Naive thymus-derived CD4-positive, alpha-beta T cell (primary cell): Measurements from ENCODE around the gene SLC25A15. TPM values are rescaled to one million over a fixed set of nuclear protein-coding genes. Genes with fewer than 3 reads are reported as not detected.
A peak's percentile ranks its signal among the peaks of the same experiment; 100 is the strongest.

Source experiments
- ATAC-seq: fragments of 150-1000 bp; cut with Tn5 transposase; 2 replicates; pipeline ENCODE4 v1.10.0; 2021; ENCODE audit warnings: mild to moderate bottlenecking, moderate library complexity
- CTCF ChIA-PET: fragments of 350-600 bp; sonication (Branson Sonifier 250); formaldehyde crosslinking; loops from one replicate; lab custom pipeline; 2021; ENCODE audit warnings: antibody characterized with exemption; lab: Charles Lee
- POLR2A ChIA-PET: fragments of 350-600 bp; sonication (Branson Sonifier 250); formaldehyde crosslinking; loops from one replicate; lab custom pipeline; 2021; ENCODE audit warnings: antibody characterized with exemption, inconsistent platforms; lab: Charles Lee
- DNase-seq, 9 donors: peaks; one replicate each; pipeline versions ENCODE4 v3.0.0 to v3.0.0-alpha.2; 2020 to 2022; ENCODE audit warnings: mixed read lengths in 1 of 9
- H3K27ac ChIP-seq: one replicate; pipeline ENCODE4 v1.7.0; 2013; ENCODE audit warnings: mild to moderate bottlenecking, low read depth, low read length, moderate library complexity
- H3K27me3 ChIP-seq, 2 donors: one replicate each; pipeline ENCODE4 v1.7.0; 2013; ENCODE audit warnings: low read length in 2 of 2, mild to moderate bottlenecking in 2 of 2, moderate library complexity in 2 of 2; ENCODE audit not compliant: control insufficient read depth in 2 of 2, insufficient read depth in 2 of 2
- H3K36me3 ChIP-seq, 3 experiments: 1 replicate in 2 of 3; 2 replicates in 1 of 3; pipeline ENCODE4 v1.7.0; 2013; ENCODE audit warnings: low read length in 3 of 3, mild to moderate bottlenecking in 3 of 3, moderate library complexity in 1 of 3; ENCODE audit not compliant: insufficient read depth in 3 of 3, control insufficient read depth in 2 of 3
- H3K4me1 ChIP-seq, 2 donors: one replicate each; pipeline ENCODE4 v1.7.0; 2013; ENCODE audit warnings: low read length in 2 of 2, mild to moderate bottlenecking in 2 of 2, moderate library complexity in 1 of 2; ENCODE audit not compliant: control insufficient read depth in 2 of 2, insufficient read depth in 2 of 2
- H3K4me3 ChIP-seq: 2 replicates; pipeline ENCODE4 v1.7.0; 2013; ENCODE audit warnings: mild to moderate bottlenecking, low read length
- H3K9me3 ChIP-seq, 3 experiments: 1 replicate in 2 of 3; 2 replicates in 1 of 3; pipeline ENCODE4 v1.7.0; 2013; ENCODE audit warnings: low read length in 3 of 3; ENCODE audit not compliant: control insufficient read depth in 2 of 3
- H3K27ac Mint-ChIP-seq, 9 donors: one replicate each; pipeline ENCODE4 v1.8.0; 2020 to 2022; ENCODE audit warnings: mixed read lengths in 9 of 9, mild to moderate bottlenecking in 8 of 9, moderate library complexity in 5 of 9, inconsistent platforms in 2 of 9
- H3K27me3 Mint-ChIP-seq, 5 donors: one replicate each; pipeline ENCODE4 v1.8.0; 2021 to 2022; ENCODE audit warnings: mixed read lengths in 5 of 5, mild to moderate bottlenecking in 1 of 5
- H3K36me3 Mint-ChIP-seq, 5 donors: one replicate each; pipeline ENCODE4 v1.8.0; 2020 to 2022; ENCODE audit warnings: mixed read lengths in 5 of 5, mild to moderate bottlenecking in 3 of 5, inconsistent platforms in 1 of 5
- H3K4me1 Mint-ChIP-seq, 7 donors: one replicate each; pipeline ENCODE4 v1.8.0; 2020 to 2022; ENCODE audit warnings: mixed read lengths in 7 of 7, mild to moderate bottlenecking in 3 of 7, inconsistent platforms in 1 of 7
- H3K4me3 Mint-ChIP-seq, 10 donors: one replicate each; pipeline ENCODE4 v1.8.0; 2020 to 2022; ENCODE audit warnings: mild to moderate bottlenecking in 10 of 10, mixed read lengths in 10 of 10, moderate library complexity in 6 of 10, inconsistent platforms in 2 of 10
- H3K9me3 Mint-ChIP-seq, 11 donors: one replicate each; pipeline ENCODE4 v1.8.0; 2020 to 2022; ENCODE audit warnings: mixed read lengths in 11 of 11, mild to moderate bottlenecking in 4 of 11, inconsistent platforms in 1 of 11, moderate library complexity in 1 of 11
- intact Hi-C, 2 donors: fragments of 100-400 bp; cut with micrococcal nuclease; formaldehyde crosslinking; loops; one replicate each; pipeline ENCODE4 v1.15.1; 2023
- polyA plus RNA-seq, 2 donors: library from polyadenylated mRNA; unstranded; fragments of 300-500 nt; fragmentation: Illumina TruSeq; gene quantifications; one replicate each; pipeline ENCODE4 v1.2.3, GENCODE V29; 2021
- total RNA-seq, 6 experiments: library from RNA in 5 of 6; stranded (reverse) in 5 of 6; gene quantifications; 1 replicate in 5 of 6; 2 replicates in 1 of 6; pipeline ENCODE4 v1.2.3 and lab custom pipeline; 2021 to 2026

SLC25A15 gene
- total and polyA plus RNA-seq, 7 experiments from 2014 or later, result 4.3 to 11.8 (median 9.4) TPM

- ATAC-seq, result peak; percentile 79
- Mint-ChIP-seq H3K4me3 (peak overlapping the region in 3 of 10 donors; percentile 0 to 23 (median 4)), H3K27me3 (no peaks in the 10 kb centered on the region), H3K9me3 (no peaks in the 10 kb centered on the region), H3K27ac (peak overlapping the region in 5 of 9 donors; percentile 23 to 68 (median 49)), H3K4me1 (peaks cover 20 to 56% (median 51%) of the 10 kb centered on the region in 7 donors), H3K36me3 (peaks cover 0 to 12% (median 0%) of the 10 kb centered on the region in 5 donors)
- Histone ChIP-seq H3K27ac (no peak overlapping the region), H3K9me3 (no peaks in the 10 kb centered on the region), H3K4me1 (peaks cover 4% of the 10 kb centered on the region in 2 donors), H3K27me3 (no peaks in the 10 kb centered on the region), H3K36me3 (peaks cover 0 to 13% (median 3%) of the 10 kb centered on the region in 3 experiments), H3K4me3 (no peak overlapping the region)
- ChIA-PET CTCF (no interaction called here), POLR2A (interaction anchor here (0.5 kb wide), 1 partner anchor 317 kb away, joined by 3 read pairs; no protein-coding TSS in a partner anchor)
- peak in 2 of 9 donors; percentile 21 to 42 for DNase-seq
- intact Hi-C loops, result no loop called here
Observed at GRCh38 chr13:40764587-40765403, 24.6 kb upstream of the SLC25A15 start.

GRCh38 chr13:40765602-40766001, 23.8 kb upstream of the SLC25A15 start:
- peaks cover 0 to 11% (median 0%) of the 10 kb centered on the region in 5 donors for H3K36me3 Mint-ChIP-seq
- ChIA-PET POLR2A (no interaction called here), CTCF (no interaction called here)
- H3K27ac Mint-ChIP-seq, result no peak overlapping the region
- ATAC-seq, result no peak
- peaks cover 12% of the 10 kb centered on the region in 2 donors for H3K4me1 ChIP-seq
- H3K27me3 ChIP-seq, result no peaks in the 10 kb centered on the region
- H3K4me3 ChIP-seq, result no peak overlapping the region
- no peak overlapping the region for H3K4me3 Mint-ChIP-seq
- H3K27me3 Mint-ChIP-seq, result no peaks in the 10 kb centered on the region
- intact Hi-C loops, result no loop called here
- H3K36me3 ChIP-seq, result peaks cover 0 to 11% (median 2%) of the 10 kb centered on the region in 3 experiments
- no peaks in the 10 kb centered on the region for H3K9me3 Mint-ChIP-seq
- H3K4me1 Mint-ChIP-seq, result peaks cover 28 to 63% (median 50%) of the 10 kb centered on the region in 7 donors
- no peak for DNase-seq
- H3K27ac ChIP-seq, result no peak overlapping the region
- H3K9me3 ChIP-seq, result no peaks in the 10 kb centered on the region

GRCh38 chr13:40769970-40770369, 19.4 kb upstream of the SLC25A15 start:
- Histone ChIP-seq H3K9me3 (no peaks in the 10 kb centered on the region), H3K27ac (peak overlapping the region; percentile 89), H3K36me3 (peaks cover 0 to 3% (median 0%) of the 10 kb centered on the region in 3 experiments), H3K27me3 (no peaks in the 10 kb centered on the region), H3K4me1 (peaks cover 12% of the 10 kb centered on the region in 2 donors), H3K4me3 (peak overlapping the region; percentile 78)
- DNase-seq (no peak), ATAC-seq (no peak)
- intact Hi-C loops, result loop anchor here (2.0 to 10.0 kb wide), 10 partner anchors 19 to 1735 kb away; partner anchors contain the start of genes NHLRC3 (in 2 of the 2), PROSER1 (in 2 of the 2), AKAP11 (in 1 of the 2) and DGKH (in 1 of the 2)
- CTCF ChIA-PET, result no interaction called here
- Mint-ChIP-seq H3K4me3 (peak overlapping the region; percentile 94 to 100 (median 99)), H3K36me3 (peaks cover 0 to 2% (median 0%) of the 10 kb centered on the region in 5 donors), H3K9me3 (no peaks in the 10 kb centered on the region), H3K27me3 (no peaks in the 10 kb centered on the region), H3K4me1 (peaks cover 13 to 40% (median 29%) of the 10 kb centered on the region in 7 donors), H3K27ac (peak overlapping the region; percentile 93 to 100 (median 98))
- POLR2A ChIA-PET, result interaction anchor here (0.5 to 1.3 kb wide), 7 partner anchors 9 to 291 kb away, joined by 3 to 4 read pairs (median 3); partner anchors contain the start of genes SLC25A15 and WBP4

- ATAC-seq (no peak), DNase-seq (no peak)
- Histone ChIP-seq H3K9me3 (no peaks in the 10 kb centered on the region), H3K4me3 (peak overlapping the region; percentile 78), H3K27ac (peak overlapping the region; percentile 89), H3K4me1 (peaks cover 12% of the 10 kb centered on the region in 2 donors), H3K27me3 (no peaks in the 10 kb centered on the region), H3K36me3 (peaks cover 0 to 3% (median 0%) of the 10 kb centered on the region in 3 experiments)
- intact Hi-C loops, result loop anchor here (2.0 to 10.0 kb wide), 10 partner anchors 18 to 1736 kb away; partner anchors contain the start of genes NHLRC3 (in 2 of the 2), PROSER1 (in 2 of the 2), AKAP11 (in 1 of the 2) and DGKH (in 1 of the 2)
- peak overlapping the region; percentile 94 to 100 (median 99) for H3K4me3 Mint-ChIP-seq
- peak overlapping the region; percentile 93 to 100 (median 98) for H3K27ac Mint-ChIP-seq
- ChIA-PET CTCF (interaction anchor here (0.6 to 0.9 kb wide), 2 partner anchors 16 to 242 kb away, joined by 3 read pairs; no protein-coding TSS in a partner anchor), POLR2A (interaction anchor here (0.5 to 1.3 kb wide), 10 partner anchors 8 to 553 kb away, joined by 3 to 4 read pairs (median 3); partner anchors contain the start of genes SLC25A15 and WBP4)
- peaks cover 0 to 2% (median 0%) of the 10 kb centered on the region in 5 donors for H3K36me3 Mint-ChIP-seq
- peaks cover 13 to 38% (median 28%) of the 10 kb centered on the region in 7 donors for H3K4me1 Mint-ChIP-seq
- no peaks in the 10 kb centered on the region for H3K9me3 Mint-ChIP-seq
- no peaks in the 10 kb centered on the region for H3K27me3 Mint-ChIP-seq
Observed at GRCh38 chr13:40770609-40770933, 18.8 kb upstream of the SLC25A15 start.

GRCh38 chr13:40770934-40771618, 18.3 kb upstream of the SLC25A15 start, which contains the start of gene MRPS31:
TSS of gene MRPS31 (minus strand) at chr13:40771190. CDS start at chr13:40771136, 54 bp downstream.
- no peaks in the 10 kb centered on the region for H3K27me3 ChIP-seq
- peaks cover 0 to 2% (median 0%) of the 10 kb centered on the region in 5 donors for H3K36me3 Mint-ChIP-seq
- intact Hi-C loops, result loop anchor here (1.0 to 10.0 kb wide), 18 partner anchors 18 to 1736 kb away; partner anchors contain the start of genes KBTBD6 (in 2 of the 2), NHLRC3 (in 2 of the 2), PROSER1 (in 2 of the 2) and SLC25A15 (in 2 of the 2)
- peak within 1 kb of the TSS; percentile 93 to 100 (median 98) for H3K27ac Mint-ChIP-seq
- H3K4me3 Mint-ChIP-seq, result peak within 1 kb of the TSS; percentile 94 to 100 (median 99)
- peak within 1 kb of the TSS; percentile 89 for H3K27ac ChIP-seq
- H3K4me1 ChIP-seq, result peaks cover 15 to 16% of the 10 kb centered on the region in 2 donors
- CTCF ChIA-PET, result interaction anchor here (0.6 to 0.9 kb wide), 2 partner anchors 16 to 242 kb away, joined by 3 read pairs; no protein-coding TSS in a partner anchor
- H3K9me3 ChIP-seq, result no peaks in the 10 kb centered on the region
- peaks cover 16 to 41% (median 33%) of the 10 kb centered on the region in 7 donors for H3K4me1 Mint-ChIP-seq
- no peaks in the 10 kb centered on the region for H3K27me3 Mint-ChIP-seq
- no peaks in the 10 kb centered on the region for H3K9me3 Mint-ChIP-seq
- peaks cover 0 to 3% (median 0%) of the 10 kb centered on the region in 3 experiments for H3K36me3 ChIP-seq
- ATAC-seq (peak; percentile 99), DNase-seq (peak; percentile 89 to 97 (median 93))
- peak within 1 kb of the TSS; percentile 78 for H3K4me3 ChIP-seq
- POLR2A ChIA-PET, result interaction anchor here (0.6 to 1.3 kb wide), 13 partner anchors 8 to 1195 kb away, joined by 3 to 7 read pairs (median 3); partner anchors contain the start of genes SLC25A15 and WBP4
